Thyroid gland (tissue), 4 donors: ENCODE results near the gene EIF2S2.

ENCODE experiments used
- CTCF ChIP-seq, 6 experiments: fragments of 200-600 bp in 3 of 6; fragments of 450-650 bp in 3 of 6; sonication (generic) in 3 of 6; IDR thresholded peaks; one replicate each; pipeline ENCODE4 v1.5.1; 2016 to 2019; ENCODE audit warnings: antibody characterized with exemption in 6 of 6, mild to moderate bottlenecking in 2 of 6, inconsistent platforms in 1 of 6, moderate library complexity in 1 of 6
- POLR2A ChIP-seq, 2 donors: fragments of 450-650 bp; IDR thresholded peaks; one replicate each; pipeline ENCODE4 v1.6.1; 2017; ENCODE audit warnings: antibody characterized with exemption in 2 of 2, mild to moderate bottlenecking in 2 of 2, moderate library complexity in 1 of 2

GRCh38 chr20:34070859-34071258 lies 41.2 kb downstream of the EIF2S2 start:
- no peak for TF ChIP-seq CTCF (IDR thresholded peaks at IDR 0.05)
- TF ChIP-seq POLR2A (IDR thresholded peaks at IDR 0.05), result no peak
